Measurements from ENCODE around the gene BORCS8. TPM values are rescaled to one million over a fixed set of nuclear protein-coding genes. Genes with fewer than 3 reads are reported as not detected.

The BORCS8 gene
- polyA plus RNA-seq, 1 donor, result 12.0 TPM

DNA sequence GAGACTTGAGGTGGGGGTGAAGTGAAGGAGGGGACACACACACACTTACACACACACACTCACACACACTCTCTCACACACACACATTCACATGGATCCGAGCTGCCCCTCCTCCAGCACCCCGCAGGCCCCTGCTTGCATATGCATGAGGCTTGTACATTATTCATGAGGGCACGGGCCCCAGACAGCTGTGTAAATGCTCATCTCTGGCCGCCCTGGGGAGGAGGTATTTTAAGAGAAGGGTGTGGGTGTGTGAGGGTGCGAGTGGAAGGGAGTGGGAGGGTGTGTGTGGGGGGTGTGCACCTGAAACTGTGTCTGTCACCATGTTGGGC lies 22.2 kb upstream of the BORCS8 start:
- DNase-seq (ENCODE audit: low read depth), result no peak

DNA sequence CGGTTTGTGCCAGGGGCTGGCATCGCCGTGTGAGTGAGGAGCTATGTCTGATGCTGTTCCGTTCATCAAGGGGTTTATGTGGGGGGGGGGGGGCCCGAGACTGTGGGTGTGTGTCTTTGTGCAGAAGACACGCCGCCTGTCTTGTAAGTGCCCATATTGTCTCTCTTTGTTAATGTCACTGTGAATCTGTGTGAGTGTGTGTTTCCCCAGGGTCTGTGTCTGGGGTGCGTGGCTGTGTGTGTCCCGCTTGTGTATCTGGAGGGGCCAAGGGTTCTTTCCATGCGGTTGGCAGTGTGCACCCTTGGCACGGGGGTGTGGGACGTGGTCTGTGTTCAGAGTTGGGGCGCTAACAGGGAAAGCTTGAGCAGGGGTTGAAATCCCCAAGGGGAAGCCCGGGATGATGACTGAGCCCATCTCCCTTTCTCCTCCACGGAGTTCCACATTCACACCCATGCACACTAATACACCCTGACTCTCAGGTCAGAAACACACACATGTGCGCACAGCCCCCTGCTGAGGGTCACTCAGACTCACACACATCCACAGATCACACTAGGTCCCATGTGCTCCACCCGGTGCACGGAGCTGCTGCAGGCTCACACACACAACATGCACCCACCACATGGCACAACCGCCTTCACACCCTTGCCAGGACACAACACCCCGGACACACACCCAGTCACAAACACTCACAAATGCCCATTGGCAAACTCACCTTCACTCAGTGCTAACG lies 21.6 kb upstream of the BORCS8 start:
- DNase-seq (ENCODE audit: low read depth), result no peak

DNA sequence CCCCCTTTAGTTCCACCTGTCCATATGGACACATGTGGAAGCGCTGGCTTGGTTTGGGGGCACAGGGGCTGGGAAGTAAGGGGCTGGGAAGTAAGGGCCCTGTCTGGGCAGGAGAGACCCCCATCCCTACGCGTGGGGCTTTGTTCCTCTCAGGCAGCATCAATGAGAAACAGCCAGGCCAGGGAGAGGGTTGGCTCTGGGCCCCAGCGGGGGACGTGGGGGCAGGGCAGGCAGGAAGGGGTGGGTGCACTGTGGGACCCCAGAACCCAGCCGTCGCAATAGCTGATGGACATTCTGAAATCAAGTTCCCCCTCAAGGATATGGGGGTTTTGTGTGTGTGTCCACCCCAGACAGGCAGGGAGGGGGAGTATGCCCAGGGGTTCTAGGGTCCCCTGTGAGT lies 21.0 kb upstream of the BORCS8 start:
- no peak for DNase-seq (ENCODE audit: low read depth)

DNA sequence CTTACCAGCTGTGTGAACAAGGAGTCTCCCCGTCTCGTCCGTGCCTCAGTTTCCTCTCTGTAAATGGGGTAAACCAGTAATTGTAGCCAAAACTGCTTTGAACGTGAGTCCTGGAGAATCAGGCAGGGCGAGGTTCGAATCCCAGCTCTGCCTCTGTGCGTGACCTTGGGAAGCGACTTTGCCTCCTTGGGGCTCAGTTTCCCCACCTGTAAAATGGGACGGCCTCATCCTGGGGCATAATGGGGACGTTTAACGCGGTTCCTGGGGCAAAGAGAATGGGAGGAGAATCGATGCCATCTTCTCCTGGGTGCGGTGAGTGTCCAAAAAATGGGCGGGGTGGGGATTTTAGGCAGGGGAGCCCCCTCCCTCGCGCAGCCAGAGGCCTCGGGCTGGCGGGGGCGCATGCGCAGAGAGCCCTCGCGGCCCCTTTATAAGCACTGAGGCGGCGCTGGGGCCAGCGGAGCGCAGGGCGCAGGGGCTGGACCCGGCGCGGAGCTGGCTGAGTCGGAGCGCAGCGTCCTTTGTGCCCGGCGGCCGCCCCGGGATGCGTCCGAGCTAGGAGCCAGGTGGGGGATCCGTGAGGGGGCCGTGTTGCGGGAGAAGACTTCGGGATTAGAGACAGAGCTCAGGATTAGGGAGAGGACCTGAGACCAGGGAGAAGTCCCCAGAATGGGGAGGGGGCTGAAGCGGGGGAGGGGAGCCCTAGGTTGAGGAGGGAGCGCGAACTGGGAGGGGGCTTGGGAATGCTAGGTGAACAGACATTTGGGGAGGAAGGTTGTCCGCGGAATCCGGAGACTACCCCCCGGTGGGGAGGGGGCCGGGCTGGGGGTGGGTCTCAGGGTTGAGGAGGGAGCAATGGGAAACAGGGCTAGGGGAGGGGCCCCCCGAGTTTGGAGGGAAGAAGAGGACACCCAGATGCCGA lies 19.8 kb upstream of the BORCS8 start, which contains the start of gene NCAN:
Gene NCAN (plus strand): TSS at position 460 of the 922 bp plus-strand sequence. CDS start 4,996 bp downstream, outside the sequence.
- no peak for DNase-seq (ENCODE audit: low read depth)

DNA sequence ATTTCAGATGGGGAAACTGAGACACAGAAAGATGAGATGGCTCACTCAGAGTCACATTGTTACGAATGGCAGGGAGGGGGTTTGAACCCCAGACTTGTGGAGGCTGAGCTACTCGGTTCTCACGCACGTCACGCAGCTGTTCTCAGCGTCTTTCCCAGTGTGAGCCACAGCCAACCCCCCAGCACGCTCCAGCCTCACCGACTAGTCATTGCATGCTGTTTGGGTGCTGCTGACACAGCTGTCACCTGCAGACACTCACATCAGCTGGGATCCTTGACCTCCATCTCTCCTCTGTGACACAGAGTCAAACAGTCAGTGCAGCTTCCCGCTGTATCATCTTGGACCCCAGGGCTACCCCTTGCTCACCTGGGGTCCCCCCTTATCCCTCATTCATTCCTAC lies 17.4 kb upstream of the BORCS8 start:
- DNase-seq (ENCODE audit: low read depth), result no peak

DNA sequence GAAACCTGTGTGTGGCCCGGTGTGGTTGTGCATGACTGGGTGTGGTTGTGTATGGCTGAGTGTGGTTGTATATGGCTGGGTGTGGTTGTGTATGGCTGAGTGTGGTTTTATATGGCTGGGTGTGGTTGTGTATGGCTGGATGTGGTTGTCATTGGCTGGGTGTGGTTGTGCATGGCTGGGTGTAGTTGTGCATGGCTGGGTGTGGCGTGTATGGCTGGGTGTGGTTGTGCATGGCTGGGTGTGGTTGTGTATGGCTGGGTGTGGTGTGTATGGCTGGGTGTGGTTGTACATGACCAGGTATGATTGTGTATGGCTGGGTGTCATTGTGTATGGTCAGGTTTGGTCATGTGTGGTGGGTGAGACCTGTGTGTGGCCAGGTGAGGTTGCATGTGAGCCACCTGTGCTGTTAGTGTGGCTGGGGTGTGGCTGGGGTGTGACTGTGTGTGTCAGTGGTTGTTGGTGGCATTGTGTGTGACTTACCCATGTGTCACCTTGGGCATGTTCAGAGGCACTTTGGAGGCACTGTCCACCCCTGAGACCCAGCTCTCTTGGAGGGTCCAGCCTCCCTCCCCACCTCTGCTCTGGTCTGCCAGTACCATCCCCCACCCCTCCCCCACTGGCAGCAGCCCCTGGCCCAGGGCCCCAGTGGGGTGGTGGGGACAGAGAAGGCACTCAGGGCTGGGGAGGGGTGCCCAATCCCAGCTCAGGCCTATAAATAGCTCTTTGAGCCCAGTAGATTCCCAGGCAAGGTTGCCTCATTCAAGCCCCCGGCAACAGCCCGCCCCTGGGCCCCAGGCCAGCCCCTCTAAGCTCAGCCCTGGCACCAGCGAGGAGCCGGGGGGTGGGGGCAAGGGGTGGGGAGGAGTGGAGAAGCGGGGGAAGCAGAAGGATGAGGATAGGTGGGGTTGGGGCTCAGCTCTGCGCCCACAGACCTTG lies 16.0 kb upstream of the BORCS8 start:
- DNase-seq (ENCODE audit: low read depth), result no peak

DNA sequence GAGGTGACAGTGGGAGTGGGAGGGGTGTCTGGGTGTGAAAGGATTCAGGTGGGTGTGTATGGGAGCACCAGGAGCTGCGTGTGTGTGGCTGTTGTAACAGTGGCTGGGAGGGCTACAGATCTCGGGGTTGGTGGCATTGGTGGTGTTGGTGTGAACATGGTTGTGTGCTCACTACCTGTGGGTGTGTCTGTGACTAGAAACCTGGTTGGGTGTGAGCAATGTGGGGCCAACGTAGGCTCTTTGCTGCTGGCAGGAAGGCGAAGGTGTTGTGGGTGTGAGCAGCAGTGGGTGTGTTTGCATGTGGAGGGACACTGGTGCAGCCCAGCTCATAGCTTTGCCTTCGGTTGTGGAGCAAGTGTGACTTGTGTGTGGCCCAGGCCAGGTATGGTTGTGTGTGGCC lies 15.0 kb upstream of the BORCS8 start:
- no peak for DNase-seq (ENCODE audit: low read depth)

DNA sequence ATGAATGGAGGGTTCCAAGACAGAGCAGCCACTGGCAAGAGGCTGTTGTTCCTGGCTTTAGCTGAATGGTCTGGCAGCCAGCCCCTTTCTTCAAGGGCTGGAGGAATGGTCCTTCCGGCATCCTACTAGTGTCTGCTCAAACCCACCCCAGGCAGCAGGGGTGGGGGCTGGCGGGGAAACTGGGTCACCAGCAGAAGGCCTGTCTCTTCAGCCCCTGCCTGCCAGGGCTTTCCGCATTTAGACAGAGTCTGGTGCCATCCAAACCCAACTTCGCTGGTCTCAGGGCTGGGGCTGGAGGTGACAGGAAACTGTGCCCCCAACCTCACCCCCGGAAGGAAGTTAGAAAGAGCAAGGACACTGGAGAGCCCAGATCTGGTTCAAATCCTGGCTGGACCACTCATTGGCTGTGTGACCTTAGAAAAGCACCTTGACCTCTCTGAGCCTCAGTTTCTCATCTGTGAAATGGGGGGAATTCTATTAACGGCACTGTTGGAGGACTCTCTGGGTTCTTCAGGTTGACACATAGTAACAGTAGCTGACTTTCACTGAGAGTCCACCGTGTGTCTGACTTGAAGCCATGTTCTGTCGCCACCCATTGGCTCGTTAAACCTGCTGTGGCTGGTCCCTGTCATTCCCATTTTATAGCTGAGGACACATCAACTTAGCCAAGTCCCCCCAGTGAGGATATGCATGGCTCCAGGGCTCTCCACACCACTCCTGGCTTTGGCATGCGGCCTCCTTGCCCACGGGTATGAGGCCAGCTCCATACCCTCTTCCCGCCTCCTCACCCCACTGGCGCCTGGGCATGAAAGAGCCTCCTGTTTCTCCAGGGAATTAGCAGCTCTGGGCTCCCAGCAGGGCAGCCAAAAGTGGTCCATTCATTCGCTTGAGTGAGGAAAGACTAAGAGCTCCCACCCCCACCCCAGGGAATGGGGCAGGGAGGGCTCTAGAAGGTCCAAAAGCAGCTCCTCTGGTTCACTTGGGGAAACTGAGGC lies 13.8 kb upstream of the BORCS8 start:
- DNase-seq (ENCODE audit: low read depth), result no peak

DNA sequence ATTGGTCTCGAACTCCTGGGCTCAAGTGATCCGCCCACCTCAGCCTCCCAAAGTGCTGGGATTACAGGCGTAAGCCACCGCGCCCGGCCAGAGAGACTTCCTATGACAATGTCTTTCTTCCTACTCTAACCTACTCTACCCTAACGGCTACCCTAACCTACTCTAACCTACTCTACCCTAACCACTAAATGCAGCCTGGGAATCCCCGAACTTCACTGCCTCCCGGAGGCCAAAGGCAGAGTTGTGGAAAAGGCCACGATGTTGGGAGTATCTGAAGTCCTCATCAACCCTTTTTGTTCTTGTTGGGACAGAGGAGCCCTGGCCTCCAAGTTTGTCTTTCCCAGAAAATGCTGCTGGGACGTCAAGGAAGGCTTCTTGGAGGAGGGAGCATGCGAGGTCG lies 12.2 kb upstream of the BORCS8 start:
- no peak for DNase-seq (ENCODE audit: low read depth)

DNA sequence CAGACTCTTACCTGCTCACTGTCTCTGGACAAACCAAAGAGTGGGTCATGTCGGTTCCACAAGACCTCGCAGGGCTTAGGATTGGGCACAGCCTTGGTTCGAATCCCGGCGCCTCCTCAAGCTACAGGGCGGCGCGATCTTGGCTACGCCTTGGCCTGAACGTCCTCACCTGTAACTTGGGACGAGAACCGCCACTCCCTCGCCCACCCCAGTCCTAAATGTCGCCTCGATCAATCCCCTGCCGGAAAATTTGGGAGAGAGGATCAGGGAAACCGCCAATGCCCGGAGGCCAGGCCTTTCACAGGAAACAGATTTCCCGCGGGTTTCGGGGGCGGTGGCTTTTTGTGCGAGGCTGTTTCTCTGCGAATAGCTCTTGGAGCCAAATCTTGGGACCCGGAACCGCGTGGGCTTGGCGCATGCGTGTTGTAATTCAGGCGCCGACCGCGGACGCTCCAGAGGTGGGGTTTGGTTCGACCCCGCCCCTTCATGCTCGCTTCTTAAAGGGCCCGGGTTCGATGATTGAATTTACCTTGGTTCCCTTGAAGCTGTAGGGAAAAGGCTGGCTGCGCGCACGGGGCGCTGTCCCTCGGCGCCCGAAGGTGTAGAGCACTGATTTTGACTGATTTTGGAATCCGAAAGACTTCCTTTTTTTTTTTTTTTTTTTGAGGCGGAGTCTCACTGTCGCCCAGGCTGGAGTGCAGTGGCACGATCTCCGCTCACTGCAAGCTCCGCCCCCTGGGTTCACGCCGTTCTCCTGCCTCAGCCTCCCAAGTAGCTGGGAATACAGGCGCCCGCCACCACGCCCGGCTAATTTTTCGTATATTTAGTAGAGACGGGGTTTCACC lies 11.3 kb upstream of the BORCS8 start, which contains the start of gene NR2C2AP:
Gene NR2C2AP (minus strand): TSS at position 403 of the 845 bp plus-strand sequence. CDS start 354 bp downstream, at position 49.
- peak; percentile 73 for DNase-seq (ENCODE audit: low read depth)

DNA sequence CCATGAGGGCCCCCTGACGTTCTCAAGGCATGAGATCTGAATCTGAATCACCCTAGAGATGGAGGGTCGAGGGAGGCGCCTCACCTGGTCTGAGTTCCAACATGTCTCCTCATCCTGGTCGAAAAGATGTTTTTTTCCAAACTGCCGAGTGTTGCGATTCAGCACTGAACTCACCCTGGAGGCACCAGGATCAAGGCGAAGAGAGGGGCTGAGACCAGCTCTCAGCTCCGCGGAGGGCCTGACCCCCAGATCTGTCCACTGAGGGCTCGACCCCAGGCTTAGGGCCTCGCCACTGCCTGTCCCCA lies 10.7 kb upstream of the BORCS8 start:
- no peak for DNase-seq (ENCODE audit: low read depth)

DNA sequence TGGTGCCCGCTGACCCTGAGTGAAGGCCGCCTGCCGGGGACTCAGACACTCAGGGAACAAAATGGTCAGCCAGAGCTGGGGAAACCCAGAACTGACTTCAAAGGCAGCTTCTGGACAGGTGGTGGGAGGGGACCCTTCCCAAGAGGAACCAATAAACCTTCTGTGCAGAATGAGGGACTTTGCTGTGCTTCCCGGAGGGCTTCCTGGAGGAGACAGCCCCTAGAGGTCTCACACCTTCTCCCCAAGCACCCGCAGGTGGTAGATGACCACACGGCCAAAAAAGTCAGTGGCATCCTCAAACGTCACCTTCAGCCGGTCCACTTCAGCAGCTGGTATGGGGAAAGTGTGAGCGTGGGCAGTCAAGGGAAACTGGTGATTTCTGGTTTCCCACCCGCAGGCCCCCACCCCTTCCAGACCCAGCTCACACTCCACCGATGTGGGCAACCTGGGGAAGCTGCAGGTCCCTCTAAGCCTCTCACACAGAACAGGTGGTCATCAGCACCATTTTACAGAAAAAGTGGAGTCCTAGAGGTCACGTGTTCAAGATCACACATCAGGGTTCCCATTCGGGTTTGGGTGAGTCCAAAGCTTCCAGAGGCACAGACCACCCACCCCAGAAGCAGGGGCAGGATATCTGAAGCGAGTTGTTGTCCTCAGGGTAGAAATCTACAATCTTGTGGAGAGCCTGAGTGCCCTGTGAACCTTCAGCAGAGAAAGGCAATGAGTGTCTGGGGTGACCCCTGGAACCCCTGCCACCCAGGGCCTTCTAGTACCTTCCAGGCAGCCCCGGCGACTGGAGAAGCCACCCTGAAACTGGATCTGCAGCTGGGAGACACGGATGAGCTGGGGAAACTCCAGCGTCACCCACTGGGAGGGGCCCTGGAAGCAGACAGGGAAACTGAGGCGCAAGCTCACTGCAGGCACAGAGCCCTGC lies 10.0 kb upstream of the BORCS8 start:
- no peak for DNase-seq (ENCODE audit: low read depth)

DNA sequence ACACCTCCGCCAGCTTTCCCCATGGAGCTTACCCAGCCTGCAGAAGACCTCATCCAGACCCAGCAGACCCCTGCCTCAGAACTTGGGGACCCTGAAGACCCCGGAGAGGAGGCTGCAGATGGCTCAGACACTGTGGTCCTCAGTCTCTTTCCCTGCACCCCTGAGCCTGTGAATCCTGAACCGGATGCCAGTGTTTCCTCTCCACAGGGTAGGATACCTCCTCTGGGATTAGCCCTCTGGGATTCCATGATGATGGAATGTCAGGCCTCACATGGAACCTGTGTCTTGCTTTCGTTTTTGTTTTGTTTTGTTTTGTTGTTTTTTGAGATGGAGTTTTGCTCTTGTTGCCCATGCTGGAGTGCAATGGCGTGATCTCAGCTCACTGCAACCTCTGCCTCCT lies 2.0 kb upstream of the BORCS8 start:
- no peak for DNase-seq (ENCODE audit: low read depth)

DNA sequence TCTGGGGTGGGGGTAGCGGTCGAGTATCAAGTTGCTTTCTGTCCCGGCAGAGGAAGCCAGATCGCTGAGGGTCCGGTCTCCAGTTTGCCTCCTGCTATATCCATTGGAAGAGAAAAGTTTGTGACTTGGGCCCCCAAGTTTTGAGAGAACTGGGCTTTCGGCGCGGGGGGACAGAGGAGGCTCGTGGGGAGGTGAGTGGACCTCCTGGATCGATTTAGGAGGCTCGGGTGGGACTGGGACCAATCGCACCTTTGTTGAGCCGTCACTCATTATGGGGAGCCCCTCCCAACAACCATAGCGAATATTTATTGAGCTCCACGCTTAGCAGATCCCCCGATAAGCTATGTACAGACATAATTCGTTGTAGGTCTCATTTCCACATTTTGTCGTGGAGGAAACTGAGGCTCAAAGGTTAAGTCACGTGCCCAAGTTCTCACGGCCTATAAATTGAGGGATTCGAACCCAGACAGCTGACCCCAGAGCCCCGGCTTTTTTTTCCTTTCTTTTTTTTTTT lies 1.0 kb upstream of the BORCS8 start:
- no peak for DNase-seq (ENCODE audit: low read depth)

DNA sequence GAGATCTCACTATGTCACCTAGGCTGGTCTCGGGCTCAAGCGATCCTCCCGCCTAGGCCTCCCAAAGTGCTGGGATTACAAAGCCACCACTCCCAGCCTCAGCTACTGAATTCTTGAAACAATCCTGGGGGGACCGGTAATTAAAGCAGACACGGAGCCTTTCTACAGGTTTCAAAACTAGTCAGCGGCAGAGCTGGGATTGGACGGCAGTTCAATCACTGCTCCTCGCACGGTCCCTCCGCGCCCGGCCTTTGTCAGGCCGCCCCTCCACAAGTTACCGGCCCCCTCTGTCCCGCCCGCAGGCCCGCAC lies 229 bp downstream of the BORCS8 start:
- DNase-seq (ENCODE audit: low read depth), result no peak

DNA sequence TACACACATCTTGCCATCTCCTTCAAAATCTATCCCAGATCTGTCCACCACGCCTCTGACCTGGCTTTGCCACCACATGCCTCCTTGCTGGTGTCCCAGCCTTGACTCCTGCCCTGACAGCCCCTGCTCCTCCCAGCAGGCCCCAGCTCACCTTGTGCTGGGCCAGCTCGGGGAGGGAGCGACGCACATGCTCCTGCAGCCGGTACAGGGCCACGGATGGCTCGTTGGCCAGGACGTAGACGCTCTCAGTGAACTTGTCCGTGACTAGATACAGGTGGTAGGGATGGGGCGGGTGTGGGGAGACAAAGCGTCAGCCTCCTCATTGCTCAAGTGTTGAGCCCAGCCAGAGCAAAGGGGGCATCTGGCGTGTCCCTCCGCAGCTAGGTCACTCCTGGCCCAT lies 5.2 kb downstream of the BORCS8 start:
- DNase-seq (ENCODE audit: low read depth), result no peak

DNA sequence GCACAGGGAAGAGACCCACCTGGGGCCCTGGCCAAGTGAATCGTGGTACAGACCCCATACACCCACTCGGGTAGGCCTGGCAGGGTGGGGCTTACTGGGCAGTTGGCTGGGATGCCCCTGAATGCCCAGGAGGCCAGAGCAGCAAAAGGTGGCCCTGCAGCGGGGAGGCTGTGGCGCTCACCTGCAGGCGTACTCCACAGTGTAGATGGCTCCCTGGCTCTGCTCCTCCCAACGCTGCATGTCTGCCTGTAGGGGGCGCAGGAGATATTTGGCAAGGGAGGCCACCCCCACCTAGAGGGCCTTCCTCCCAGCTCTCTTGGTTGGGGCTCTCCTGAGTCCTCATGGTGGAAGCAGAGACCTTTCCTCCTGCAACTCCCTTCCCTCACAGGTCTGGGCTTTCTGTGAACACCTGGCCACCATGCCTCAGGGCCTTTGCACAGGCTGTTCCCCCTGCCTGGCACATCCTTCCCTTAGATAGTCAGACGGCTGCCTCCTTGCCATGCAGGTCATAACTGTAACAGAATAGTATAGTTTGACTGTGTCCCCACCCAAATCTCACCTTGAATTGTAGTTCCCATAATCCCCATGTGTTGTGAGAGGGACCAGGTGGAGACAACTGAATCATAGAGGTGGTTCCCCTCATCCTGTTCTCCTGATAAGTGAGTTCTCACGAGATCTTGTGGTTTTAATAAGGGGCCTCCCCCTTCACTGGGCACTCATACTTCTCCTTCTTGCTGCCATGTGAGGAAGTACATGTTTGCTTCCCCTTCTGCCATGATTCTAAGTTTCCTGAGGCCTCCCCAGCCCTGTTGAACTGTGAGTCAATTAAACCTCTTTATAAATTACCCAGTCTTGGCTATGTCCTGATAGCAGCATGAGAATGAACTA lies 5.9 kb downstream of the BORCS8 start:
- no peak for DNase-seq (ENCODE audit: low read depth)

Measured in forelimb muscle (tissue), 1 donor.